ENCODE measurements around the gene FGB.
A peak's percentile ranks its signal among the peaks of the same experiment; 100 is the strongest.

FGB gene

GRCh38 chr4:154562697-154563254 is at the start of gene FGB:
FGB (plus strand) TSS chr4:154563011; CDS start chr4:154563019, 8 bp downstream.
- no peak for ATAC-seq

DNA sequence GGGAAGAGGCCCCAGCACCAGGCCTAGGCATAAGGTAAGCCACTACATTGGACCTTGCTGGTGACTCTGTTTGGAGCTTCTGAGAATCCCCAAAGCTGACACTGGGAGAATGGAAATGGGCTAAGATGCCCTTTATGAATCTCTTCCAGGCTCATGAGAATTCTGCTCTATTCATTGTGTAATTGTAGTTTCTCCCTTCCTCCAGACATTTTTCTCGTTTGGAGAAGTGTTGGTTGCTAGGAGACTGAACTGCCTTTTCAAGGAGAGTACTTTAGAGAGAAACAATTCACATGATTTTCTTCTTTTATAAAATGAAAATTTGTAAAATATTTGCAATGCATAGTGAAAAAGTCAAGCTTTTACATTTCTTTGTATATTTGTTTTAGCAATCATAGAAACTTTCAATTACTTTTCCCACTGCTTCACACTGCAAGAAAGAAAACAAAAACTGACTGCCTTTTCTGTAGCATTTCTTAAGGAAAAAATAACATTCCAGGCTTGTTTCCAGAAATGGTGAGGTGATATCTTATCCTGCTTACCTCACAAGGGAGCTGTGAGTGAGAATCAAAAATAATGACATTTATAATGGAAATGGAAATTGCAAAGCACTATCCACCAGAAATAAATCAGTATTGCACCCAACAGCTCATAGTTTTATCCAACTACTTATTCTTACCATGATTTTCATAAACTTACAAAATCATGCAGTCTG is 46.3 kb upstream of the FGB start:
- no peak for ATAC-seq

DNA sequence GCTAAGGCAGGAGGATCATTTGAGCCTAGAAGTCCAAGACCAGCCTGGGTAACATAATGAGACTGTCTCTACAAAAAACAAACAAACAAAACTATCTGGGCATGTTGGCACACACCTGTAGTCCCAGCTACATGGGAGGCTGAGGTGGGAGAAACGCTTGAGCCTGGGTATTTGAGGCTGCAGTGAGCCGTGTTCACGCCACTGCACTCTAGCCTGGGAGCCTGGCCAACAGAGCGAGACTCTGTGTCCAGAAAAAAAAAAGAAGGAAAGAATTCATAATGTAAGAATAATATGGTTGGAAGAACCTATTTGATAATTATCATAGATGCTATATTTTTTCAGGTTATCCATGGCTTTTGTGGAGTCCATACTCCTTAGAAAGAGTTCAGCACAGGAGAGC is 45.2 kb upstream of the FGB start:
- no peak for ATAC-seq

- ATAC-seq: no peak
Measured at GRCh38 chr4:154519214-154519613, 43.6 kb upstream of the FGB start.

DNA sequence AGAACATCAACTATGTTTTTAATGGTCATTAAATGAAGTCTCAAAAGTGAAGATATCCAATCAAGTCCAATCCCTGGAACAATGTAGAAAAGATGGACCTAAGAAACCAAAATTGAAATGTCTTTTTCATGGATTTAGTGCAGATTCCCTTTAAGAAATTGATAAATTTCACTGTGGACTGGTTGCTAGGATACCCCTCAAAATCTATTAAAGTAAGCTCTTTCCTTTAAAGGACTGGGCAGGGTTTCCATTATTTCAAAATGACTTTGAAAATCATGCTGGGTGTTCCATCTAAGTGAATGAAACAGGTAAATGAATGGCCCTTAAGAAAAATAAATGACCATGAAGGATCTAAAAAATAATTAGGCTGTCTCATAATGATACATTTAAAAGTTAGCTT is 41.2 kb upstream of the FGB start:
- no peak for ATAC-seq

GRCh38 chr4:154526151-154526550 is 36.7 kb upstream of the FGB start:
- no peak for ATAC-seq

DNA sequence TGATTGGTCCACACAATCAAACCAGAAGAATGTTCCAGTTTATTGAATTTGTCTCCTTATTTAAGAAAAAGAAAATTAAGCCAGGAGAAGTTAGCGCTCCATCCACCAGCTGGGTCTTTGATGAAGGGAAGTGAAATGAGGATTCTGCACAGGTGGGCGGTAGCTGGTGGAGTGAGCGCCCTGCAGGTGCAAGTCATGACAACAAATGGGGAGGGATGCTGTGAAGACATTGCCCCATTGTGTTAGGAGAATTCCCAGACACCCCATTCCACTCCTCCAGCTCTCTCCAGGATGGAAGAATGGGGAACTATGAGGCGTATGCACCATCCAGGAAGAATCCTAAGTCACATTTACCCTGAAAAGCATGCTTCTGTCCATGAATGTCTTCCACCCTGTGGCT is 35.5 kb upstream of the FGB start:
- no peak for ATAC-seq

DNA sequence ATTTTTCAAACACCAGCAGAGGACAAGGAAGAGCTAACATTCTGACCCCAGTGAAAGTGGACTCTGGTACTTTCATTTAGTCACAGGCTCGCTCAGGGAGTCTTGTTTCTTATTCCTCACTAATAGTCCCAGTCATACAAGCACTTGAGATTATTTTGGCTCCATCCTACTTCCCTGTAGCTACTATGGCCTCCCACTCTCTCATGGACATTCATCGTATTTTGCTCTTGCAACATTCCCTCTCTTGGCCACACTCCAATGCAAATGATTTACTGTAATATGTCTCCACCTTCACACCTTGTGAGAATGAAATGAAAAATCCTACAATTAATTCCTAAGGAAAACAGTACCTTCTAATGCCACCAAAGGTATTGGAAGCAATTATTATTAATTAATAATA is 33.9 kb upstream of the FGB start:
- no peak for ATAC-seq

DNA sequence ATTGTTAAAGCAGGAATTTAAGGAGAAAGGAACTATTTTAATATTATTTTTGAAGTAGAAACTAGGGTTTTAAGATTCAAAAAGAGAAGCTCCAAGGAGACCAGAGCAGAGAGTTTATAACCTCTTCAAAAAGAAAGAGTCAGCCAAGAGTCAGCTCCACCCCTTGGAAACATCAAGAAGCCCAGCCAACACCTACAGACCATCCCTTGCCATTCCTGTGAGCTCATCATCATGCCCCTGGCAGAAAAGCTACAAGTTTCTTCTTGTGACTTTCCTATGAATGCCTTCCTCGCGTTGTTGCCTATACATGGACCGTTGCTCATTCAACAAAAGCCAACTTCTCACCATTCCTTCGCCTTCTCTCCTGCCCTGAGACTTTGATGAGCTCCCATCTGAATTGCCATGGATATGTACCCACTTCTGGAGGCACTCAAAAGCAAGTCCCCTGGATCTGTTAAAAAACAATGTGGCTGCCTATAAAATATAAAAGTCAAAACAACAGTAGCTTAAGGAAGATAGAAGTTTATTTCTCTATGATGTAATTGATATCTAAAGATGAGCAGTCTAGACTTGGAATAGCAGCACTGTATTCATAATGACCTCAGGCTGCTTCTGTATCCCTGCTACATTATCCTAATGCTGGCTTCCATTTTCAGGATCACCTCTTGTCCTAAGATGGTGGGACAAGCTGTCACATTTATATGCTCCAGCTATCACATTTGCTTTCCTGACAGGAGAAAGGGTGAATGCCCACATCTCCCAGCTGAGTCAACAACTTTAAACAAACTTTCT is 32.9 kb upstream of the FGB start:
- ATAC-seq: no peak

GRCh38 chr4:154534296-154534695 is 28.5 kb upstream of the FGB start:
- ATAC-seq: no peak

- no peak for ATAC-seq
Measured at GRCh38 chr4:154542271-154542879, 20.4 kb upstream of the FGB start.

DNA sequence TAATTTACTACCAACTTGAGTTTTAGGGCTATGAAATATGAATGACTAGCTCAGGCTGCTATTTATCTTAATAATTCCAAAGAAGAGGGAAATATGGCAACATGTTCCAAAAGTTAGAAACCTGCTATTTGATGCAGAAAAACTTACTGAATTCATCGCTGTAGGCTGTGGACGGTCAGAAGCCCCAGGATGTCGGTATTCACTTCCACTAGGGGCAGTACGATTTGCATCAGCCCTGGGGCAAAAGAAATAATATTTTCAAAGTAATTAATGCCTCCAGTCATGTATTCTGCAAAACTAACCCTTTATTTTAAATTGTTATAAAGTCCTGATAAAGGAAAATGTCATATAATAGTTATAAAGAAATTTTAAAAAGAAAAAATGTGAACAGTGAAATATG is 17.1 kb upstream of the FGB start:
- no peak for ATAC-seq

GRCh38 chr4:154549894-154550790 is 12.7 kb upstream of the FGB start, which contains the start of gene PLRG1:
PLRG1 (minus strand) TSS chr4:154550400; CDS start chr4:154550308, 92 bp downstream.
- ATAC-seq: peak; percentile 99

DNA sequence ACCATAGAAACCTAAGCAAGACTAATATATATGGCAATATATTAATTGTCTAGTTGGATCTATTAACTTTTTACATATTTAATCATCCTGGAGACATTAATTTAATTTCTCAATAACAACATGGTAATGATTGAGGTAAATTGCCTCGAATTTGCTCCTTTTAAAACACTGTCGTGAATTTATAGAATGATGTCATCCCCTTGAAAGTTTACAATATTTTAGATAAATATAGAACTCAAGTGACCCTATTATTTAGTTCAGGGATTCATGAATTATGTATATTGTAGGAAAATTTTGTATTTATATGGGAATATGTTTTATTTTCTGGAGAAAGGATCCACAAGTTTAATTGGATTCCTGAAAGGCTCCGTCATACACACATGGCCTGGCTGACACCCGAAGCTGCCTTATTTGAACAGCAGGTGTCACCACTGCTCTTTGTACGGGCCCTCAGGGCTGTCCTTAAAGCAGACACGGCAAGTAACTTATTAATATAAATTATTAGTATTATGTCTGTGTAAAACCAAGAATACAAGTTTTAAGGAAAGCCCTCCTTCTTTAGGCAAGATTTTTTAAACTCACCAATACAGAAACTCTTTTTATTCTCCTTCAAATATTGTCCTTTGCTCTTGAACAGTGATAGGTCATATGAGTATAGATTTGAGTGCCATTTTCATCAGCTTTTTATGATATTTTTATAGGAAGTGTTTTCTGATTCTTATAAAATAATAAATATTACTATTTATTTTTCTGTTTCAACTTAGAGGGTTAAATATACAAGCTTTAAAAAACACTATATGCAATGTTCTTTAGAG is 10.7 kb upstream of the FGB start:
- ATAC-seq: peak; percentile 39 to 44

GRCh38 chr4:154559141-154559493 is 3.7 kb upstream of the FGB start:
- ATAC-seq: no peak

DNA sequence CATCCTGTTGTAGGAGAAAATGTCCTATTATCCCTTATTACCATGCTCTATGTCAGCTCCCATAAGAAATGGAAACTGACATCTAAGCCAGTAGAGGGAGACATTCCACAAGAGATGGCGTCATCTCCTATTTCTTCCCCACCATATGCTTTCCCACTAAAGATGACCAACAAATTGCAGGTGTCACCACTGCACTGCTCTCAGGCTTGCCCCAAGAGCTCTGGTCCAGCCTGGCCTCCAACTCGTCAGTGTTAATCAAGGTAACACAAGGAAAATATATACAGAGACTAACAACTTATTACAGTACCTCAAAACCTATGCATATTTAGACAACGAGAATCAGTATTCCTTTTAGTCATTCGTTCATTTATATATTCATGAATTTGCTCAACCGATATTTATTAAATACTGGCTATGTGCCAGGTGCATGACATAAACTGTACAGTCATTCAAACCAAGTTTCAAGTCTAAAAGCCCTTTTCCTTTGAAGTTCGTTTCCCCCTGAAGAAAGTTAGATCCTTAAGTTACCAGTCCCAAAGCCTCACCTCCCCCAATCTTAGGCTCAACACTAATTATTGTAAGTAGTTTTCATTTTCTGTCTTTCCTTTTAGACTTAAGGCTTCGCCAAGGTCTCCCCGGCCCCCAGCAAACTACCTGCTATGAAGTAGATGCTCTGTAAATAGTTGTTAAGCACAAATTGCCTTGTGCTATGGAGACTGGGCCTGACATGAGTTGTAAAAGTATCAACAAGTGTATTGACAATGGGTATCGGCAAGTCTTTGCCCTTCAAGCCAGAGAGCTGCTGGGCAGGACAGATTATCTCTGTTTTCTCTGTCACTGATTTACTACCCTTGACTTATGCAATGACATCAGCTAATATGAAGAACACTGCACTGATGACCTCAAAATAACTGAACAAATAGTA is 3.1 kb upstream of the FGB start:
- peak in 1 of 2 donors; percentile 28 for ATAC-seq

- ATAC-seq: no peak
Measured at GRCh38 chr4:154560419-154560801, 2.4 kb upstream of the FGB start.

DNA sequence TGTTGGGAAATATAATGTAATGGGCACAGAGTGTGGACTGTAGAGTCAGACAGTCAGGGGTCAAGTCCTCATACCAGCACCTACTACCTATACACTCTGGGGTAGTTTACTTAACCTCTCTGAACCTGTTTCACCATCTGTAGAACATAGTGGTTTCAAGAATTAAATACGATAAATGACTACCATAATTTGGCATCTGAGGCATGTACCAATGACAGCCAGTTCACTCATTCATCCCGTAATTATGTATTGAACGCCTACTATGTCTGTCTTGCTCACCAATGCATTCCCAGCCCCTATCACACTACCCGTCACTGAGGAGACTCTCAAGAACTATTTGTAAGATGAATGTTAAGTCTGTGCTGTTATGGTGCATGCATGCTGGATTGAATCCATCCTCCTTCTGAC is 2.0 kb upstream of the FGB start:
- no peak for ATAC-seq

- no peak for ATAC-seq
Measured at GRCh38 chr4:154564311-154564710, 1.5 kb downstream of the FGB start.

DNA sequence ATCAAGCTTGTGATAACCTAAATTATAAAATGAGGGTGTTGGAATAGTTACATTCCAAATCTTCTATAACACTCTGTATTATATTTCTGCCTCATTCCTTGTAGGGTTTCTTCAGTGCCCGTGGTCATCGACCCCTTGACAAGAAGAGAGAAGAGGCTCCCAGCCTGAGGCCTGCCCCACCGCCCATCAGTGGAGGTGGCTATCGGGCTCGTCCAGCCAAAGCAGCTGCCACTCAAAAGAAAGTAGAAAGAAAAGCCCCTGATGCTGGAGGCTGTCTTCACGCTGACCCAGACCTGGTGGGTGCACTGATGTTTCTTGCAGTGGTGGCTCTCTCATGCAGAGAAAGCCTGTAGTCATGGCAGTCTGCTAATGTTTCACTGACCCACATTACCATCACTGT is 2.9 kb downstream of the FGB start:
- no peak for ATAC-seq
